ENCODE measurements around the gene LRRC75A.

The LRRC75A gene

DNA sequence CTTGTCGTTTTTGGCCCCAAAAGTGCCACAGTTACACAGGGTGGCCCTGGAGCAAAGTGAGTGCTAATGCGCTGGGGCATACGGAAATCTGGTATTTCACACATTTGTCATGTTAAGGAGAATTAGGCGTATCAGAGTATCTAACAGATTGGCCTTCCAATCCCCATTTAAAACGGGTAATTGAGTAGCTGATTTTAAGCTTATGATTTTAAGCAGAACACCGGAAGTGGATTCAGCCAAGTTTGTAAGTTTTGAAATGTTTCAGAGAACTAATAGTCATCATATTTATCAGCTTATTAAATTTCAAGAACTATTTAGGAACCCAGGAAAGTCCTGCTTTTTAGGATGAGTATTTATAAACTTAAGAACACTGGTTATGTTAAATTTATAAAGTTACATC lies 19.5 kb downstream of the LRRC75A start:
- Histone ChIP-seq H3K9me3 (ENCODE audit: control insufficient read depth, low read length) (no peaks in the 10 kb centered on the region), H3K4me3 (ENCODE audit: low read depth, low read length) (no peak overlapping the region), H3K27ac (no peak overlapping the region), H3K79me2 (no peaks in the 10 kb centered on the region), H3K4me2 (ENCODE audit: low read length) (no peak overlapping the region), H3K9ac (no peak overlapping the region), H3K27me3 (ENCODE audit: control insufficient read depth, insufficient read depth, low read length) (no peaks in the 10 kb centered on the region), H2AFZ (no peak overlapping the region), H3K36me3 (ENCODE audit: control insufficient read depth, insufficient read depth, low read length) (no peaks in the 10 kb centered on the region), H3K4me1 (no peaks in the 10 kb centered on the region)
- TF ChIP-seq, protein P1, sequence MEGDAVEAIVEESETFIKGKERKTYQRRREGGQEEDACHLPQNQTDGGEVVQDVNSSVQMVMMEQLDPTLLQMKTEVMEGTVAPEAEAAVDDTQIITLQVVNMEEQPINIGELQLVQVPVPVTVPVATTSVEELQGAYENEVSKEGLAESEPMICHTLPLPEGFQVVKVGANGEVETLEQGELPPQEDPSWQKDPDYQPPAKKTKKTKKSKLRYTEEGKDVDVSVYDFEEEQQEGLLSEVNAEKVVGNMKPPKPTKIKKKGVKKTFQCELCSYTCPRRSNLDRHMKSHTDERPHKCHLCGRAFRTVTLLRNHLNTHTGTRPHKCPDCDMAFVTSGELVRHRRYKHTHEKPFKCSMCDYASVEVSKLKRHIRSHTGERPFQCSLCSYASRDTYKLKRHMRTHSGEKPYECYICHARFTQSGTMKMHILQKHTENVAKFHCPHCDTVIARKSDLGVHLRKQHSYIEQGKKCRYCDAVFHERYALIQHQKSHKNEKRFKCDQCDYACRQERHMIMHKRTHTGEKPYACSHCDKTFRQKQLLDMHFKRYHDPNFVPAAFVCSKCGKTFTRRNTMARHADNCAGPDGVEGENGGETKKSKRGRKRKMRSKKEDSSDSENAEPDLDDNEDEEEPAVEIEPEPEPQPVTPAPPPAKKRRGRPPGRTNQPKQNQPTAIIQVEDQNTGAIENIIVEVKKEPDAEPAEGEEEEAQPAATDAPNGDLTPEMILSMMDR (IDR thresholded peaks at IDR 0.05) = no peak

DNA sequence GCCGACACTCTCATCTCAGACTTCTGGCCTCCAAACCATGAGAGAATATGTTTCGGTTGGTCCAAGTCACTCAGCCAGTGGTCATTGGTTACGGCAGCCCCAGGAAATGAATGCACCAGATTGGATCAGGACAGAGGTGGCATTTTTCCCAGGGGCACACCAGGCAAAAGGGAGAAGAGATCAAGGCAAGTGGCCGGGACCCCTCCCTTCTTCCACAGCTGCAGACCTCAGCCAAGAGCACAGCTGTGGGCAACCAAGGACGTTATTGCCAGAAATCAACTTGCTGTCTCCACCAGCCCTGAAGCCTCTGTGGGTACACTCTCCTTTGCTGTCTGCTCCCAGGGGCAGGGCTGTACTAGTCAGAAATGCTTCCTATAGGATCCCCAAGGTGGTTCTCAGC lies 20.7 kb downstream of the LRRC75A start:
- Histone ChIP-seq H3K27me3 (ENCODE audit: control insufficient read depth, insufficient read depth, low read length) (no peaks in the 10 kb centered on the region), H3K4me2 (ENCODE audit: low read length) (no peak overlapping the region), H3K9ac (no peak overlapping the region), H3K36me3 (ENCODE audit: control insufficient read depth, insufficient read depth, low read length) (no peaks in the 10 kb centered on the region), H3K4me1 (no peaks in the 10 kb centered on the region), H3K79me2 (no peaks in the 10 kb centered on the region), H2AFZ (no peak overlapping the region), H3K4me3 (ENCODE audit: low read depth, low read length) (no peak overlapping the region), H3K9me3 (ENCODE audit: control insufficient read depth, low read length) (no peaks in the 10 kb centered on the region), H3K27ac (no peak overlapping the region)
- TF ChIP-seq, protein P1 (IDR thresholded peaks at IDR 0.05) = no peak

GRCh38 chr17:16470265-16470664 lies 21.7 kb downstream of the LRRC75A start:
- no peaks in the 10 kb centered on the region for H3K4me1 ChIP-seq
- H3K9me3 ChIP-seq (ENCODE audit: control insufficient read depth, low read length) = no peaks in the 10 kb centered on the region
- TF ChIP-seq, protein P1 (IDR thresholded peaks at IDR 0.05) = no peak
- H3K4me2 ChIP-seq (ENCODE audit: low read length) = no peak overlapping the region
- no peak overlapping the region for H3K27ac ChIP-seq
- H2AFZ ChIP-seq = no peak overlapping the region
- no peaks in the 10 kb centered on the region for H3K27me3 ChIP-seq (ENCODE audit: control insufficient read depth, insufficient read depth, low read length)
- H3K79me2 ChIP-seq = no peaks in the 10 kb centered on the region
- no peak overlapping the region for H3K4me3 ChIP-seq (ENCODE audit: low read depth, low read length)
- no peak overlapping the region for H3K9ac ChIP-seq
- no peaks in the 10 kb centered on the region for H3K36me3 ChIP-seq (ENCODE audit: control insufficient read depth, insufficient read depth, low read length)

GRCh38 chr17:16468428-16468992 lies 23.5 kb downstream of the LRRC75A start:
- H3K27me3 ChIP-seq (ENCODE audit: control insufficient read depth, insufficient read depth, low read length) = no peaks in the 10 kb centered on the region
- H3K9me3 ChIP-seq (ENCODE audit: control insufficient read depth, low read length) = no peaks in the 10 kb centered on the region
- no peaks in the 10 kb centered on the region for H3K4me1 ChIP-seq
- H3K9ac ChIP-seq = no peak overlapping the region
- no peak overlapping the region for H3K27ac ChIP-seq
- H3K79me2 ChIP-seq = no peaks in the 10 kb centered on the region
- no peak overlapping the region for H3K4me3 ChIP-seq (ENCODE audit: low read depth, low read length)
- no peaks in the 10 kb centered on the region for H3K36me3 ChIP-seq (ENCODE audit: control insufficient read depth, insufficient read depth, low read length)
- H3K4me2 ChIP-seq (ENCODE audit: low read length) = no peak overlapping the region
- TF ChIP-seq, protein P1 (IDR thresholded peaks at IDR 0.05) = no peak
- H2AFZ ChIP-seq = no peak overlapping the region

GRCh38 chr17:16467886-16468285 lies 24.1 kb downstream of the LRRC75A start:
- H3K9ac ChIP-seq = no peak overlapping the region
- H3K27me3 ChIP-seq (ENCODE audit: control insufficient read depth, insufficient read depth, low read length) = no peaks in the 10 kb centered on the region
- no peak overlapping the region for H3K4me3 ChIP-seq (ENCODE audit: low read depth, low read length)
- H3K27ac ChIP-seq = no peak overlapping the region
- no peaks in the 10 kb centered on the region for H3K36me3 ChIP-seq (ENCODE audit: control insufficient read depth, insufficient read depth, low read length)
- H3K4me1 ChIP-seq = no peaks in the 10 kb centered on the region
- H3K4me2 ChIP-seq (ENCODE audit: low read length) = no peak overlapping the region
- TF ChIP-seq, protein P1 (IDR thresholded peaks at IDR 0.05) = no peak
- no peak overlapping the region for H2AFZ ChIP-seq
- no peaks in the 10 kb centered on the region for H3K79me2 ChIP-seq
- H3K9me3 ChIP-seq (ENCODE audit: control insufficient read depth, low read length) = no peaks in the 10 kb centered on the region
